IMR-90 (cell line): ENCODE results near the gene SPNS2. TPM values are rescaled to one million over a fixed set of nuclear protein-coding genes. Genes with fewer than 3 reads are reported as not detected.

Experiments used
- polyA plus RNA-seq, 3 experiments: library from polyadenylated mRNA; depleted of rRNA; stranded (reverse); fragments of >200 nt; gene quantifications; 2 replicates each; pipeline ENCODE4 v1.2.3, GENCODE V29; 2012; ENCODE audit warnings: low replicate concordance in 1 of 3
- total RNA-seq: library from RNA; depleted of rRNA; stranded (reverse); fragments of >200 nt; gene quantifications from 2 replicates; pipeline ENCODE4 v1.2.3, GENCODE V29; 2012; rRNA removed

The SPNS2 gene
- total and polyA plus RNA-seq, 2 of the 4 experiments (the other 2 are of a cell fraction), result under 0.01 TPM; not detected in 1

Other genes starting within 250 kb of the SPNS2 start
- 43.9 and 48.9 TPM in 2 replicates for gene ANKFY1, start 234.9 kb upstream of the SPNS2 start, total RNA-seq
- 30.7 and 32.3 TPM in 2 replicates for gene ANKFY1, start 234.9 kb upstream of the SPNS2 start, polyA plus RNA-seq (2012; rRNA removed)
- gene UBE2G1, start 132.2 kb upstream of the SPNS2 start, total RNA-seq, result 26.3 and 37.5 TPM in 2 replicates
- 26.6 and 28.9 TPM in 2 replicates for gene UBE2G1, start 132.2 kb upstream of the SPNS2 start, polyA plus RNA-seq (2012; rRNA removed)
- 0.18 TPM in 1 of 2 replicates, not detected in the other for gene SPNS3, start 64.9 kb upstream of the SPNS2 start, total RNA-seq
- gene SPNS3, start 64.9 kb upstream of the SPNS2 start, polyA plus RNA-seq (2012; rRNA removed), result not detected in 2 replicates
- gene MYBBP1A, start 56.5 kb downstream of the SPNS2 start, total RNA-seq, result 22.6 and 24.7 TPM in 2 replicates
- gene MYBBP1A, start 56.5 kb downstream of the SPNS2 start, polyA plus RNA-seq (2012; rRNA removed), result 45.9 and 53.0 TPM in 2 replicates
- gene GGT6, start 61.7 kb downstream of the SPNS2 start, total RNA-seq, result not detected in 2 replicates
- gene GGT6, start 61.7 kb downstream of the SPNS2 start, polyA plus RNA-seq (2012; rRNA removed), result not detected in 2 replicates
- gene SMTNL2, start 85.6 kb downstream of the SPNS2 start, total RNA-seq, result not detected in 2 replicates
- gene SMTNL2, start 85.6 kb downstream of the SPNS2 start, polyA plus RNA-seq (2012; rRNA removed), result not detected in 2 replicates
- not detected in 2 replicates for gene ALOX15, start 142.8 kb downstream of the SPNS2 start, total RNA-seq
- gene ALOX15, start 142.8 kb downstream of the SPNS2 start, polyA plus RNA-seq (2012; rRNA removed), result not detected in 2 replicates
- 6.3 and 9.2 TPM in 2 replicates for gene PELP1, start 205.3 kb downstream of the SPNS2 start, total RNA-seq
- 20.8 and 24.0 TPM in 2 replicates for gene PELP1, start 205.3 kb downstream of the SPNS2 start, polyA plus RNA-seq (2012; rRNA removed)
- gene ARRB2, start 211.8 kb downstream of the SPNS2 start, total RNA-seq, result 3.9 and 6.1 TPM in 2 replicates
- 10.6 and 12.5 TPM in 2 replicates for gene ARRB2, start 211.8 kb downstream of the SPNS2 start, polyA plus RNA-seq (2012; rRNA removed)
- 9.9 and 10.3 TPM in 2 replicates for gene MED11, start 232.5 kb downstream of the SPNS2 start, total RNA-seq
- gene MED11, start 232.5 kb downstream of the SPNS2 start, polyA plus RNA-seq (2012; rRNA removed), result 23.3 and 24.1 TPM in 2 replicates
- under 0.01 TPM in 1 of 2 replicates, not detected in the other for gene ZMYND15, start 241.0 kb downstream of the SPNS2 start, total RNA-seq
- 0.07 and 0.14 TPM in 2 replicates for gene ZMYND15, start 241.0 kb downstream of the SPNS2 start, polyA plus RNA-seq (2012; rRNA removed)
- 0.28 and 0.36 TPM in 2 replicates for gene CXCL16, start 241.0 kb downstream of the SPNS2 start, total RNA-seq
- 1.2 and 1.6 TPM in 2 replicates for gene CXCL16, start 241.0 kb downstream of the SPNS2 start, polyA plus RNA-seq (2012; rRNA removed)